ENCODE measurements around the gene CEP135.
"Not testable (repeated sequence)": the region's sequence is repeated elsewhere in the genome, so short reads cannot be mapped to it uniquely, and the experiment has no call there.

The CEP135 gene

GRCh38 chr4:55948726-55949481 lies at the start of gene CEP135:
TSS of gene CEP135 (plus strand) at chr4:55948945. CDS start at chr4:55952131, 3,186 bp downstream.
- peak; percentile 85 to 99 (median 94) for DNase-seq
- intact Hi-C loops (cut with DNase I): loop anchor here (1.0 to 5.0 kb wide), 3 partner anchors 97 to 352 kb away; partner anchors contain the start of gene EXOC1

- no peak for DNase-seq
- intact Hi-C loops (cut with DNase I): no loop called here
Observed at GRCh38 chr4:55902677-55903076, 46.1 kb upstream of the CEP135 start.

GRCh38 chr4:55903577-55903976 lies 45.2 kb upstream of the CEP135 start:
- intact Hi-C loops (cut with DNase I): no loop called here
- DNase-seq: no peak

DNA sequence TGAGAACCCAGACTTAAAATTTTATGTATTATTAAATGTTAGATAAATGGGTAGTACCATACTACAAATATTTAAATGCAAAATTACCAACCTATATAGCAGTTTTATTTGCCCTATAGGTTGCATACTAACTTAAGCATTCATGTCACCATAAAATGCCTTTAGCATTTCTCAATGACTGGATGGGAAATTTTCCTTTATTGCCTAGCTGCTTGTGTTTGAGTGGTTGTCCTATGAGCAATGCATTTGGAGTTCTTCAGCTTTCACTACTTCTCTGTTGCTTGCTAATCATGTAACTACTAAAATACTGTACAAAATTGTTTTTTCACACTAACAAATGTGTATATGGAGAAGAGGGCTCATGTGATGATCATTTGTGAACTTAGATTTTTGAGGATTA lies 44.2 kb upstream of the CEP135 start:
- intact Hi-C loops (cut with DNase I): no loop called here
- no peak for DNase-seq

GRCh38 chr4:55906323-55906722 lies 42.4 kb upstream of the CEP135 start:
- intact Hi-C loops (cut with DNase I): no loop called here
- DNase-seq: no peak

GRCh38 chr4:55906989-55907388 lies 41.8 kb upstream of the CEP135 start:
- intact Hi-C loops (cut with DNase I): no loop called here
- DNase-seq: no peak

- DNase-seq: no peak
- intact Hi-C loops (cut with DNase I): no loop called here
Observed at GRCh38 chr4:55907469-55907868, 41.3 kb upstream of the CEP135 start.

DNA sequence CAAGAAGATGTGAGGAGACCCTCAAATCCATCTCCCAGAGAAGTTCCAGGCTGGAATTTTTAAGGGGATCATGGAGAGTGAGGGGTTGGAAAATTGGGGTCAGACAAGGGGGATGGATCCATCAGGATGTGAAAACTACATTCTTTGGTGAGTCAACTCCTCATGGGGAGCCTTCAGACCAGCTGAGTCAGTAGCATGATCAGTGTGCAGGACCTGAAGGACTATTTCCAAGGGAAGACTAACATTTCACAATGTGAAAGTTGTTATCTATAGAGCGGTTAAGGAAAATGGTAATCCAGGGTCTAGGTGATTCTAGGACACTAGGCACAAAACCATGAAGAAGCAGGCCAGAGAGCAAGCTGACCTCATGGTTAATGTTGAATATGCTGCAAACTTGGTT lies 38.6 kb upstream of the CEP135 start:
- intact Hi-C loops (cut with DNase I): no loop called here

GRCh38 chr4:55912249-55912648 lies 36.5 kb upstream of the CEP135 start:
- intact Hi-C loops (cut with DNase I): no loop called here
- DNase-seq: no peak

More for the DNA sequence above, 38.6 kb upstream of the CEP135 start:
- no peak for DNase-seq

DNA sequence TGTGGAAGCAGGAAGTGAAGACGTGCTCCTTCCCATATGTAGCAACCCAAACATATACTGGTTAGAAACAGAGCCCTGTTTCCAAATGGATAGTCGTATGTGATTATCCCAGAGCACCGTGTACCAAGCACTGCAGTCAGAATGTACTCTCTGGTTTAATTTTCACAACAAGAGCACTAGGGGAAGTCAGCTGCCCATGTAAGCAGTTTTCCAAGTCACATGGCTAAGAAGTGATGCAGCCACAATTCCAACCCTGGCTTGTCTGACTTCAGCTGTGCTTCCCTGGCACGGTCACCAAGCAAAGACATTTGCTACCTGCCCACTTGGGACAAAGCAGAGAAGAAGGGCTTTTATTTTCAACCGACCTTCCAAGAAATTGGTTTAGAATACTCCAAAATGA lies 28.2 kb upstream of the CEP135 start:
- no peak for DNase-seq
- intact Hi-C loops (cut with DNase I): no loop called here

DNA sequence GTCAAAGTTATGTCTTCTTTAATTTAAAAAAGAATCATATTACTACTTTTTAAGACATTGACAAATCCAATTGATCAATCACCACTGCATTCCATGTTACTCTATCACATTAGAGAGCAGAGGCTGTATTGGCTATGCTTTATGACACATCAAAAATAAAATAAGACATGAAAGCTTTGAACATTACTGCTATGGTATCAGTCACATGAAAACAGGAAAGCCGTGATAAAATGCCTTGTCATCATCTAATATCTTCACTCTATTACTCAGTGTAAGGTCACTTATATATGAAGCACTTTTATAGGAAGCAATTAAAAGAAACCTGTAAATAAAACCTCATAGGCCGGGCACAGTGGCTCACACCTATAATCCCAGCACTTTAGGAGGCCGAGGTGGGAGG lies 27.7 kb upstream of the CEP135 start:
- intact Hi-C loops (cut with DNase I): no loop called here
- no peak for DNase-seq

DNA sequence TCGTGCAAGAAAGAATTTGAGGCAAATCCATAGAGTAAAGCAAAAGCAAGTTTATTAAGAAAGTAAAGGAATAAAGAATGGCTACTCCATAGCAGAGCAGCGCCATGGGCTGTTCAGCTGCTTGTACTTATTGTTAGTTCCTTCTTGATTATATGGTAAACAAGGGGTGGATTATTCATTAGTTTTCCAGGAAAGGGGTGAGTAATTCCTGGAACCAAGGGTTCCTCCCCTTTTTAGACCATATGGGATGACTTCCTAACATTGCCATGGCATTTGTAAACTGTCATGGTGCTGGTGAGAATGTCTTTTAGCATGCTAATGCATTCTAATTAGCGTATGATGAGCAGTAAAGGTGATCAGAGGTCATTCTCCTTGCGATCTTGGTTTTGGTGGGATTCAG lies 23.5 kb upstream of the CEP135 start:
- DNase-seq: no peak
- intact Hi-C loops (cut with DNase I): no loop called here

DNA sequence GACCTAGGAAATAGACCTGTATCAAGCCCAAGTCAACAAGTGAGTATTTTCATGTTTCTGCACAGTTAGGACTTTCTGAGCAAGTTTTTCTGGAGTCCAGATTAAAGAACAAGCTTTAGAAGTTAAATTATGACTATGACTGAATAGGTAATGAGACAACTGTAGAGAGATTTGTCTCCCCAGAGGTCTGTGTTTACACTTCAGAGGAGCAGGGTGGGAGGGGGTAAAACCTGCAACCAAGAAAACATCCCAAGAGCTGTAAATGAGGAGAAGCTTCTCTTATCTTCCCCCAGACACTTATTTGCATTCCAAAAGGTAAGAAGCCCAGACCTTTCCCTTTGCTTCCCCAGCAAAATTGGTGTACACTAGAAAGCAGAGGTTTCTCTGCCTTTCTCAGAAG lies 22.1 kb upstream of the CEP135 start:
- DNase-seq: no peak
- intact Hi-C loops (cut with DNase I): no loop called here

DNA sequence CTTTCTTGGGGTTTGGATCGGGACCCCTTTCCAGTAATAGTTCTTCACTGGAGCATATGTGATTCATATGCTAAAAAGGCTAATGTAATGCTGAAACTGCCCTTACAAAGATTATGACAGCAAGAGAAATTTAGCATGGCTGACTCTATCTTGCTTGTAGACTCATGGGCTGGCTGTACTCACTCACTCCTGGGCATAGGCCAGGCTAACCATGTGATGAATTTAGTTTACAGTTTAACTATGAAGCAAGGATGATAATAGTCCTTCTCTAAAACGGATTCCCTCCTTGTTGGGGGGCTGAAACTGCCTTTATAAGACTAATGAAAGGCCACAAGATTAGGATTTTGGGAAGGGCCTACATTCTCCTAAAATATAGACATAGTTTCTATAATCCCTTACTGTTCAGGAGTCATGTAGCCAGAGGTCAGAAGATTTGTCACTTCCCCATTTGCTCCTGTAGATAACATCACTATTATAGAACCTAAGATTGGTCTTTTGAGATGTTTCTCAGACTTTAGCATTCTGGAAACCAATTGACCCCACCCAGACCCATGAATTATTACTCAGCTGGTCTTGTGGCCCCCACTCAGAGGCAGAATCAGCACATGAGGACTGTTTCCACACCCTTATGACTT lies 20.8 kb upstream of the CEP135 start:
- intact Hi-C loops (cut with DNase I): no loop called here
- DNase-seq: no peak

GRCh38 chr4:55928846-55929245 lies 19.9 kb upstream of the CEP135 start:
- intact Hi-C loops (cut with DNase I): no loop called here
- DNase-seq: no peak

- DNase-seq: no peak
- intact Hi-C loops (cut with DNase I): no loop called here
Observed at GRCh38 chr4:55931043-55931442, 17.7 kb upstream of the CEP135 start.

GRCh38 chr4:55931833-55932232 lies 16.9 kb upstream of the CEP135 start:
- intact Hi-C loops (cut with DNase I): no loop called here
- no peak for DNase-seq

DNA sequence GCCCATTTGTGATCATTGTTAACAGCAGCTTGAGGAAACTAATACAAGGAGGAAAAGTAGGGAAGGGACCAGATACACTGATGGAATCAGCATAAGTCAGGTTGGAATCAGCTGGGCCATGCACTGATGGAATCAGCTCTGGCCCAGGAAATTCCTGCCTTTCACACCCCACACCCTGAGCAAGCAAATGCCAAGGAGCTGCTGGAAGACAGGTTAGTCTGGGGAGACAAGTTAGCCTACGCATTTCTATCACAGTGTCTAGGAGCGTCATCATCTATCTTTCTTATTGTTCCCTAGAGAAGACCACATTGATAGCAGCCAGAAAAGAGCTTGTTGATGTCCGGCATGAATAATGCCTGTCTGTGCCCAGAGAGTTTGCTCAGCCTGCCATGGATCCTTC lies 16.2 kb upstream of the CEP135 start:
- no peak for DNase-seq
- intact Hi-C loops (cut with DNase I): no loop called here

- no peak for DNase-seq
- intact Hi-C loops (cut with DNase I): no loop called here
Observed at GRCh38 chr4:55933611-55934010, 15.1 kb upstream of the CEP135 start.

GRCh38 chr4:55935907-55936306 lies 12.8 kb upstream of the CEP135 start:
- intact Hi-C loops (cut with DNase I): not testable (repeated sequence)

GRCh38 chr4:55938481-55938880 lies 10.3 kb upstream of the CEP135 start:
- intact Hi-C loops (cut with DNase I): no loop called here
- DNase-seq: no peak

More at GRCh38 chr4:55935907-55936306, 12.8 kb upstream of the CEP135 start:
- DNase-seq: not testable (repeated sequence)

GRCh38 chr4:55939421-55939820 lies 9.3 kb upstream of the CEP135 start:
- intact Hi-C loops (cut with DNase I): no loop called here

More at GRCh38 chr4:55939421-55939820, 9.3 kb upstream of the CEP135 start:
- no peak for DNase-seq
